Transverse colon (tissue), 4 donors: ENCODE measurements around the gene PACS1. TPM values are rescaled to one million over a fixed set of nuclear protein-coding genes. Genes with fewer than 3 reads are reported as not detected.

Experiments used
- DNase-seq: peaks from one replicate; pipeline ENCODE4 v3.0.0-alpha.2; 2019
- H3K27ac ChIP-seq, 4 donors: fragments of 200-600 bp; sonication (generic); 2 replicates each; pipeline ENCODE4 v1.5.1; 2016 to 2018; ENCODE audit warnings: inconsistent platforms in 4 of 4
- H3K27me3 ChIP-seq: fragments of 200-600 bp; sonication (generic); 2 replicates; pipeline ENCODE4 v1.5.1; 2017; ENCODE audit warnings: inconsistent platforms
- H3K36me3 ChIP-seq, 4 donors: fragments of 200-600 bp; sonication (generic); 2 replicates each; pipeline ENCODE4 v1.5.1; 2017 to 2019; ENCODE audit warnings: inconsistent platforms in 4 of 4
- H3K4me1 ChIP-seq, 4 donors: fragments of 200-600 bp; sonication (generic); 2 replicates each; pipeline ENCODE4 v1.5.1; 2017 to 2020; ENCODE audit warnings: inconsistent platforms in 4 of 4
- H3K4me3 ChIP-seq, 4 donors: fragments of 200-600 bp; sonication (generic); 1 replicate in 1 of 4; 2 replicates in 3 of 4; pipeline versions ENCODE4 v1.5.1 to v1.6.1; 2017 to 2019; ENCODE audit warnings: inconsistent platforms in 4 of 4
- H3K9me3 ChIP-seq, 2 donors: fragments of 200-600 bp; sonication (generic); 2 replicates each; pipeline ENCODE4 v1.5.1; 2017 to 2019; ENCODE audit warnings: inconsistent platforms in 2 of 2
- CTCF ChIP-seq, 5 experiments: fragments of 200-600 bp in 3 of 5; fragments of 450-650 bp in 2 of 5; sonication (generic) in 3 of 5; IDR thresholded peaks; 1 replicate in 2 of 5; 2 replicates in 3 of 5; pipeline ENCODE4 v1.5.1; 2016 to 2017; ENCODE audit warnings: antibody characterized with exemption in 5 of 5, inconsistent platforms in 3 of 5, mild to moderate bottlenecking in 2 of 5, moderate library complexity in 1 of 5
- EP300 ChIP-seq: sonication (generic); formaldehyde crosslinking; IDR thresholded peaks from one replicate; pipeline ENCODE4 v1.6.1; 2017; ENCODE audit warnings: antibody characterized with exemption, low read depth
- POLR2A ChIP-seq: fragments of 450-650 bp; IDR thresholded peaks from one replicate; pipeline ENCODE4 v1.6.1; 2016; ENCODE audit warnings: antibody characterized with exemption, mild to moderate bottlenecking, moderate library complexity
- POLR2AphosphoS5 ChIP-seq, 3 donors: sonication (generic); formaldehyde crosslinking; IDR thresholded peaks; one replicate each; pipeline ENCODE4 v1.6.1; 2016; ENCODE audit warnings: antibody characterized with exemption in 3 of 3
- WGBS, 2 donors: methylation state at CpG; one replicate each; pipeline ENCODE4 v1.1.5; 2018; ENCODE audit warnings: low coverage in 1 of 2; 5-methylcytosine and 5-hydroxymethylcytosine counted together
- in situ Hi-C, 4 donors: fragments of 200-750 bp; cut with MboI; loops; one replicate each; pipeline versions ENCODE4 v1.15.0 to v1.15.1; 2017; ENCODE audit warnings: low sequenced_read_pairs in 3 of 4, low pct_ligation_motif_present in 1 of 4, low pct_unique_long_range_greater_than_20kb in 1 of 4
- intact Hi-C: fragments of 100-400 bp; cut with DNase I; formaldehyde crosslinking; loops from one replicate; pipeline ENCODE4 v1.15.1; 2023; ENCODE audit warnings: low total_unique reads
- total RNA-seq, 4 donors: library from RNA; depleted of rRNA; stranded (reverse); fragments of >200 nt; gene quantifications; one replicate each; pipeline ENCODE4 v1.1.0, GENCODE V29; 2016

Gene PACS1
- total RNA-seq, 4 donors from 2014 or later: 9.8 to 52.0 (median 27.2) TPM

GRCh38 chr11:66292543-66293332, 222.7 kb downstream of the PACS1 start:
- no peak for DNase-seq
- TF ChIP-seq POLR2A (no peak), EP300 (no peak), POLR2AphosphoS5 (IDR thresholded peaks at IDR 0.05) (no peak), CTCF (IDR thresholded peaks at IDR 0.05) (no peak)
- Histone ChIP-seq H3K4me3 (no peak overlapping the region), H3K9me3 (no peaks in the 10 kb centered on the region), H3K4me1 (peaks cover 14 to 28% (median 23%) of the 10 kb centered on the region in 4 donors), H3K27ac (no peak overlapping the region), H3K36me3 (no peaks in the 10 kb centered on the region), H3K27me3 (peaks cover 54% of the 10 kb centered on the region)
- intact Hi-C loops (no loop called here), in situ Hi-C loops (no loop called here)
- WGBS, 2 donors: 36% methylated on average over 17 of the region's 17 CpGs; no CpG with 5 or more reads in 1 of the 2 donors

GRCh38 chr11:66293352-66293751, 223.3 kb downstream of the PACS1 start:
- no peak overlapping the region for H3K27ac ChIP-seq
- in situ Hi-C loops: no loop called here
- intact Hi-C loops: no loop called here
- peaks cover 54% of the 10 kb centered on the region for H3K27me3 ChIP-seq
- H3K36me3 ChIP-seq: no peaks in the 10 kb centered on the region
- H3K4me3 ChIP-seq: no peak overlapping the region
- no peak for DNase-seq
- peaks cover 8 to 22% (median 17%) of the 10 kb centered on the region in 4 donors for H3K4me1 ChIP-seq
- H3K9me3 ChIP-seq: no peaks in the 10 kb centered on the region
- WGBS, 2 donors: 48% methylated on average over 4 of the region's 4 CpGs; no CpG with 5 or more reads in 1 of the 2 donors
- TF ChIP-seq CTCF (IDR thresholded peaks at IDR 0.05) (no peak), POLR2A (no peak), POLR2AphosphoS5 (IDR thresholded peaks at IDR 0.05) (no peak), EP300 (no peak)

- Histone ChIP-seq H3K27me3 (peaks cover 54% of the 10 kb centered on the region), H3K4me1 (peaks cover 8 to 19% (median 16%) of the 10 kb centered on the region in 4 donors), H3K36me3 (no peaks in the 10 kb centered on the region), H3K27ac (no peak overlapping the region), H3K9me3 (no peaks in the 10 kb centered on the region), H3K4me3 (no peak overlapping the region)
- in situ Hi-C loops: no loop called here
- DNase-seq: no peak
- TF ChIP-seq POLR2A (no peak), EP300 (no peak), CTCF (IDR thresholded peaks at IDR 0.05) (no peak), POLR2AphosphoS5 (IDR thresholded peaks at IDR 0.05) (no peak)
- intact Hi-C loops: no loop called here
- 79% methylated on average over 20 of the region's 30 CpGs; no CpG with 5 or more reads in 1 of the 2 donors for WGBS, 2 donors
These were observed 223.9 kb downstream of the PACS1 start for GRCh38 chr11:66293777-66294625.

Other genes with a start within 250 kb of the PACS1 start
- 10 to 100 TPM in 1 of 4 donors, 1 to 10 TPM in 1, under 1 TPM in 1, not detected in 1; 0.60 to 10.0 (median 1.6) TPM for gene SNX32, start 236.3 kb upstream of the PACS1 start, total RNA-seq
- gene CFL1, start 212.1 kb upstream of the PACS1 start, total RNA-seq: 1,000 to 10,000 TPM; 1,308 to 1,852 (median 1,703) TPM
- gene MUS81, start 209.8 kb upstream of the PACS1 start, total RNA-seq: 100 to 1,000 TPM in 1 of 4 donors, 10 to 100 TPM in 3; 58.3 to 191 (median 81.2) TPM
- 10 to 100 TPM; 15.2 to 34.4 (median 25.1) TPM for gene EFEMP2, start 197.5 kb upstream of the PACS1 start, total RNA-seq
- gene CTSW, start 190.4 kb upstream of the PACS1 start, total RNA-seq: 1 to 10 TPM in 2 of 4 donors, not detected in 2; 1.1 to 1.8 TPM
- 10 to 100 TPM; 53.4 to 82.6 (median 75.9) TPM for gene FIBP, start 181.8 kb upstream of the PACS1 start, total RNA-seq
- 100 to 1,000 TPM in 1 of 4 donors, 10 to 100 TPM in 2, 1 to 10 TPM in 1; 7.9 to 140 (median 23.1) TPM for gene CCDC85B, start 179.6 kb upstream of the PACS1 start, total RNA-seq
- gene FOSL1, start 169.9 kb upstream of the PACS1 start, total RNA-seq: 10 to 100 TPM in 1 of 4 donors, 1 to 10 TPM in 1, not detected in 2; 1.2 to 11.6 TPM
- gene C11orf68, start 151.2 kb upstream of the PACS1 start, total RNA-seq: 10 to 100 TPM; 15.2 to 59.5 (median 22.8) TPM
- gene DRAP1, start 150.8 kb upstream of the PACS1 start, total RNA-seq: 10 to 100 TPM; 15.7 to 63.2 (median 57.0) TPM
- gene TSGA10IP, start 124.8 kb upstream of the PACS1 start, total RNA-seq: not detected
- gene SART1, start 108.5 kb upstream of the PACS1 start, total RNA-seq: 10 to 100 TPM; 31.8 to 76.3 (median 34.3) TPM
- gene EIF1AD, start 68.1 kb upstream of the PACS1 start, total RNA-seq: 10 to 100 TPM; 14.6 to 82.6 (median 31.2) TPM
- 10 to 100 TPM; 27.9 to 79.7 (median 34.0) TPM for gene BANF1, start 67.8 kb upstream of the PACS1 start, total RNA-seq
- not detected for gene CST6, start 58.3 kb upstream of the PACS1 start, total RNA-seq
- gene CATSPER1, start 43.8 kb upstream of the PACS1 start, total RNA-seq: not detected
- gene GAL3ST3, start 21.1 kb upstream of the PACS1 start, total RNA-seq: not detected
- 100 to 1,000 TPM in 3 of 4 donors, 10 to 100 TPM in 1; 71.8 to 152 (median 137) TPM for gene SF3B2, start 17.9 kb upstream of the PACS1 start, total RNA-seq
- 10 to 100 TPM in 2 of 4 donors, 1 to 10 TPM in 2; 5.1 to 15.6 (median 11.1) TPM for gene KLC2, start 187.4 kb downstream of the PACS1 start, total RNA-seq
- 100 to 1,000 TPM in 3 of 4 donors, 10 to 100 TPM in 1; 89.8 to 141 (median 131) TPM for gene RAB1B, start 198.4 kb downstream of the PACS1 start, total RNA-seq
- gene CNIH2, start 207.9 kb downstream of the PACS1 start, total RNA-seq: under 1 TPM in 1 of 4 donors, not detected in 3; 0.41 TPM
- gene YIF1A, start 218.9 kb downstream of the PACS1 start, total RNA-seq: 10 to 100 TPM; 60.6 to 99.7 (median 72.3) TPM
- under 1 TPM in 2 of 4 donors, not detected in 2; 0.55 to 0.75 TPM for gene TMEM151A, start 221.6 kb downstream of the PACS1 start, total RNA-seq
- gene CD248, start 246.8 kb downstream of the PACS1 start, total RNA-seq: 10 to 100 TPM in 1 of 4 donors, 1 to 10 TPM in 3; 2.6 to 36.2 (median 6.5) TPM